HFF-Myc (cell line): Measurements from ENCODE around the gene WSB1.

Experiments
- DNase-seq: peaks from one replicate; pipeline ENCODE4 v3.0.0-alpha.2; 2011; ENCODE audit warnings: low read depth; ENCODE audit errors: extremely low read depth
- H3K4me3 ChIP-seq: replicated peaks from 2 replicates; pipeline ENCODE4 v1.5.1; 2011; ENCODE audit warnings: low read depth, mild to moderate bottlenecking, control low read depth, low read length
- CTCF ChIP-seq: IDR thresholded peaks from 2 replicates; pipeline ENCODE4 v1.5.1; 2012; ENCODE audit warnings: mild to moderate bottlenecking, low read depth, low read length, control low read depth; ENCODE audit errors: missing control alignments

The WSB1 gene

GRCh38 chr17:27322026-27322425 lies 28.1 kb downstream of the WSB1 start:
- no peak for TF ChIP-seq CTCF
- H3K4me3 ChIP-seq: no peak overlapping the region
- no peak for DNase-seq

- TF ChIP-seq CTCF: no peak
- DNase-seq: no peak
- H3K4me3 ChIP-seq: no peak overlapping the region
These were observed 29.0 kb downstream of the WSB1 start for GRCh38 chr17:27322690-27323508.

- no peak for TF ChIP-seq CTCF
- no peak overlapping the region for H3K4me3 ChIP-seq
- DNase-seq: peak; percentile 67
These were observed 29.8 kb downstream of the WSB1 start for GRCh38 chr17:27323538-27324215.

- DNase-seq: no peak
- no peak overlapping the region for H3K4me3 ChIP-seq
- TF ChIP-seq CTCF: no peak
These were observed 30.9 kb downstream of the WSB1 start for GRCh38 chr17:27324771-27325339.

GRCh38 chr17:27326051-27326450 lies 32.1 kb downstream of the WSB1 start:
- DNase-seq: no peak
- H3K4me3 ChIP-seq: no peak overlapping the region
- no peak for TF ChIP-seq CTCF

GRCh38 chr17:27326585-27326984 lies 32.7 kb downstream of the WSB1 start:
- no peak overlapping the region for H3K4me3 ChIP-seq
- DNase-seq: no peak
- no peak for TF ChIP-seq CTCF
